NB4 (cell line): Measurements from ENCODE around the gene ZP1.

ENCODE experiments used
- DNase-seq: peaks from one replicate; pipeline ENCODE4 v3.0.0; 2010; ENCODE audit warnings: low read depth
- H3K4me3 ChIP-seq: one replicate; pipeline ENCODE4 v1.5.1; 2011; ENCODE audit warnings: mild to moderate bottlenecking, low read depth, low read length, moderate library complexity
- CTCF ChIP-seq: IDR thresholded peaks from one replicate; pipeline ENCODE4 v1.5.1; 2012; ENCODE audit warnings: low read depth, low read length
- MAX ChIP-seq: IDR thresholded peaks from 2 replicates; pipeline ENCODE4 v1.6.1; 2011; ENCODE audit warnings: low read depth, low read length
- MYC ChIP-seq: IDR thresholded peaks from 2 replicates; pipeline ENCODE4 v1.6.1; 2011; ENCODE audit warnings: low read depth, low read length
- POLR2A ChIP-seq: IDR thresholded peaks from 2 replicates; pipeline ENCODE4 v1.6.1; 2011; ENCODE audit warnings: mild to moderate bottlenecking; ENCODE audit not compliant: insufficient read length; ENCODE audit errors: extremely low read depth

ZP1 gene

GRCh38 chr11:60880643-60881282 lies 13.4 kb downstream of the ZP1 start:
- TF ChIP-seq POLR2A (no peak), MAX (no peak), MYC (no peak), CTCF (no peak)
- DNase-seq, result no peak
- no peak overlapping the region for H3K4me3 ChIP-seq

GRCh38 chr11:60887556-60887955 lies 20.2 kb downstream of the ZP1 start:
- H3K4me3 ChIP-seq, result no peak overlapping the region
- DNase-seq, result peak; percentile 74
- TF ChIP-seq CTCF (peak; percentile 63), MYC (peak; percentile 41; the same call in 1 of the 2 replicates), POLR2A (no peak), MAX (0 out of 2 replicates have a peak, but pooled peaks have one; percentile 27)

- TF ChIP-seq MAX, result no peak
- TF ChIP-seq MYC, result no peak
- TF ChIP-seq CTCF, result no peak
- TF ChIP-seq POLR2A, result no peak
- no peak overlapping the region for H3K4me3 ChIP-seq
- no peak for DNase-seq
Observed at GRCh38 chr11:60889869-60890311, 22.5 kb downstream of the ZP1 start.

- DNase-seq, result no peak
- TF ChIP-seq CTCF (no peak), MYC (no peak), POLR2A (no peak), MAX (no peak)
- no peak overlapping the region for H3K4me3 ChIP-seq
Observed at GRCh38 chr11:60890696-60891095, 23.4 kb downstream of the ZP1 start.

- TF ChIP-seq MYC (no peak), POLR2A (no peak), MAX (no peak), CTCF (no peak)
- DNase-seq, result no peak
- no peak overlapping the region for H3K4me3 ChIP-seq
Observed at GRCh38 chr11:60891103-60891741, 23.9 kb downstream of the ZP1 start.
